Astrocyte of the cerebellum (primary cell): ENCODE results near the gene CHTOP.
"Not testable (repeated sequence)": the region's sequence is repeated elsewhere in the genome, so short reads cannot be mapped to it uniquely, and the experiment has no call there.

Experiments
- DNase-seq: peaks from one replicate; pipeline ENCODE4 v3.0.0-alpha.2; 2011; ENCODE audit warnings: low read depth
- H3K4me3 ChIP-seq: 2 replicates; pipeline ENCODE4 v1.5.1; 2011; ENCODE audit warnings: mild to moderate bottlenecking, low read depth, low read length, moderate library complexity
- CTCF ChIP-seq: IDR thresholded peaks from 2 replicates; pipeline ENCODE4 v1.5.1; 2012; ENCODE audit warnings: low read length, low read depth, moderate library complexity, mild to moderate bottlenecking; ENCODE audit errors: missing control alignments
- in situ Hi-C: cut with HindIII; loops from 2 replicates; pipeline ENCODE4 v1.10.0; 2017; ENCODE audit warnings: low sequenced_read_pairs

CHTOP gene

DNA sequence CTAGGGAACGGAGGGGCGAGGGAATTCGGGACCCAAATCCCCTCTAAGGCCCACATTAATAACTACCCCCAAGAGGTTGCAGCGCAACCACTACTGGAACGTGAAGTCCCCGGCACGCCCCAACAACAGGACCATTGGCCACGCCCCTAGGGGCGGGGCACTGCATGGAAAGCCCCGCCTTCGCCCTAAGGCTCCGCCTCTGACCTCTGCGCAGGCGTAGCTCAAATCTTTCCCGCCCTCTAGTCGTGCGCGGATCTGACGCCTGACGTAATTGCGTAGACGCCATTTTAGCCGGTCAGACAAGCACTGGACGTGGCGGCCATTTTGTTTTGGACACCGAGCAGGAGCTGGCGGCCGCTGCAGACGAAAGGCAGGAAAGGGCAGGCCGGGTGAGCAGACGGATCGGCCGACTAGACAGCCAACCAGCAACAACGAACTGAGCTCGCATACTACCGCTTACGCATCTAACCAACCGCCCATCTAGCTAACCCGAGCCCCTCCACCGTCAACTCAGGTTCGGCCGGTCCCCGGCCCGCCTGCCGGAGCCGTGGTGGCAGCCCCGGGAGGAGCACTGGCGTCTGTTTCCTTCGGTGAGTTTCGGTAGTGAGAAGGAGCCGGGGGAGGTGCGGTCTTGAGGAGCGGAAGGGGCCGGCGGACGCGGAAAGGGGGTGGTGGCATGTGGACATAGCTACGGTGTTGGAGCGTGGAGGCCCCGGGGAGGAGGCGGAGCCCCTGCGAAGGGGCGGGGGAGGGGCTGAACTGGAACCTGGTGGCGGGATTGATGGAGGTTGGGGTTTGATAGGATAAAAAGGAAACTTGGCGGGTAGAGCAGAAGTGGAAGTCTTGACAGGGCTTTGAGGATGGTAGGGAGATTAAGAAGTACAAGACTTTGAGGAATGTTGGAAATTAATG, at the start of gene CHTOP:
TSS of gene CHTOP (plus strand) at position 313 of the 912 bp plus-strand sequence. CDS start 2,523 bp downstream, outside the sequence.
- no peak for TF ChIP-seq CTCF
- in situ Hi-C loops, result no loop called here
- DNase-seq, result peak; percentile 98
- peak within 1 kb of the TSS; percentile 99 for H3K4me3 ChIP-seq

DNA sequence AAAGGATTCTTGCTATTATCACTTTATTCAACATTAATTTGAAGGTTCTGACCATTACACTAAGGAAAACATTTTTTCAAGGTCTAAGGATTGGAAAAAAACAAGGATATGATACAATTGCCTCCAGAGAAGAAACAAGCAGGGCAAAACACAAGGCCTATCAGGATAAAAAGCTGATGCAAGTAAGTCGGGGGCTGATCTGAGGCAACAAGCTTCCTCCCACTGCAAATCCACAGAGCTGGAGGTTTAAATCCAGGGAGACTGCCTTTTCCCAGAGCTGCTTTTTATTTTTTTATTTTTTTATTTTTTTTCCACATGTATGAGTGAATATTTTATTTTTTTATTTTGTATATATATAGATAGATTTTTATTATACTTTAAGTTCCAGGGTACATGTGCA, 48.9 kb upstream of the CHTOP start:
- H3K4me3 ChIP-seq, result no peak overlapping the region
- TF ChIP-seq CTCF, result no peak
- DNase-seq, result no peak
- in situ Hi-C loops, result no loop called here

DNA sequence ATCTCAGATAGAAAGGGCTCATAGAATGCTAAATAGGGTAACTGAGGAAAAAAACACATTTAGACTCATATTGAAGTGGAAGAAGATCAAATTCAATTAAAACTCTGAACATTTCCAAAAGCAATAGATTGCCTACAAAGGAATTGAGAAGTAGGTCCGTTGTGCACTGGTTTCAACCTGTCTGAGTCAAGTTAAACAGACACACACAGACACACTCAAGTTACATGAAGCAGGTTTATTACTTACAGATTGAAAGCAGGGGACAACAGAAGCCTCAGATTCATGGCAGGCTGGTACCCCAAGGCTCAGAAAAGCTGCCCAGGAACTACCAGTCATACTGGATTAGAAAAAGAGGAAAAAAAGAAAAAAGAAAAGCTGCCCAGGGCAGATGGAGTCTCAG, 47.5 kb upstream of the CHTOP start:
- no peak for DNase-seq
- no peak for TF ChIP-seq CTCF
- in situ Hi-C loops, result no loop called here
- H3K4me3 ChIP-seq, result no peak overlapping the region

- no peak for DNase-seq
- in situ Hi-C loops, result no loop called here
- no peak for TF ChIP-seq CTCF
- H3K4me3 ChIP-seq, result no peak overlapping the region
Measured at GRCh38 chr1:153587314-153587713, 46.6 kb upstream of the CHTOP start.

GRCh38 chr1:153588033-153588432, 45.8 kb upstream of the CHTOP start:
- in situ Hi-C loops, H3K4me3 ChIP-seq, DNase-seq: not testable (repeated sequence)

- TF ChIP-seq CTCF, result no peak
- in situ Hi-C loops, result no loop called here
Measured at GRCh38 chr1:153588482-153588881, 45.4 kb upstream of the CHTOP start.

GRCh38 chr1:153592748-153593147, 41.1 kb upstream of the CHTOP start:
- no peak for TF ChIP-seq CTCF
- DNase-seq, result no peak
- in situ Hi-C loops, result no loop called here
- H3K4me3 ChIP-seq, result no peak overlapping the region

More at GRCh38 chr1:153588482-153588881, 45.4 kb upstream of the CHTOP start:
- DNase-seq, result no peak
- no peak overlapping the region for H3K4me3 ChIP-seq
